Thyroid gland (tissue), 4 donors: ENCODE data around the gene TENM3. TPM values are rescaled to one million over a fixed set of nuclear protein-coding genes. Genes with fewer than 3 reads are reported as not detected.

Experiments used
- DNase-seq, 2 donors: peaks; one replicate each; pipeline ENCODE4 v3.0.0-alpha.2; 2019
- H3K27ac ChIP-seq, 3 donors: fragments of 200-600 bp; sonication (generic); 1 replicate in 2 of 3; 2 replicates in 1 of 3; pipeline ENCODE4 v1.5.1; 2016 to 2019; ENCODE audit warnings: mild to moderate bottlenecking in 1 of 3, moderate library complexity in 1 of 3
- H3K27me3 ChIP-seq: fragments of 200-600 bp; sonication (generic); one replicate; pipeline ENCODE4 v1.5.1; 2019
- H3K36me3 ChIP-seq, 2 donors: fragments of 200-600 bp; sonication (generic); one replicate each; pipeline ENCODE4 v1.5.1; 2016 to 2019
- H3K4me1 ChIP-seq, 2 donors: fragments of 200-600 bp; sonication (generic); one replicate each; pipeline ENCODE4 v1.5.1; 2017 to 2019
- H3K4me3 ChIP-seq, 3 donors: fragments of 200-600 bp; sonication (generic); replicated peaks in 1 of 3; 1 replicate in 2 of 3; 2 replicates in 1 of 3; pipeline ENCODE4 v1.5.1; 2016; ENCODE audit warnings: mild to moderate bottlenecking in 1 of 3
- H3K9me3 ChIP-seq: fragments of 200-600 bp; sonication (generic); one replicate; pipeline ENCODE4 v1.5.1; 2017
- CTCF ChIP-seq, 6 experiments: fragments of 200-600 bp in 3 of 6; fragments of 450-650 bp in 3 of 6; sonication (generic) in 3 of 6; IDR thresholded peaks; one replicate each; pipeline ENCODE4 v1.5.1; 2016 to 2019; ENCODE audit warnings: antibody characterized with exemption in 6 of 6, mild to moderate bottlenecking in 2 of 6, inconsistent platforms in 1 of 6, moderate library complexity in 1 of 6
- POLR2A ChIP-seq, 2 donors: fragments of 450-650 bp; IDR thresholded peaks; one replicate each; pipeline ENCODE4 v1.6.1; 2017; ENCODE audit warnings: antibody characterized with exemption in 2 of 2, mild to moderate bottlenecking in 2 of 2, moderate library complexity in 1 of 2
- WGBS, 2 donors: methylation state at CpG; one replicate each; pipeline ENCODE4 v1.1.5; 2017; 5-methylcytosine and 5-hydroxymethylcytosine counted together
- intact Hi-C: fragments of 100-400 bp; cut with DNase I; formaldehyde crosslinking; loops from one replicate; pipeline ENCODE4 v1.15.1; 2023
- total RNA-seq, 4 donors: library from RNA; depleted of rRNA; stranded (reverse); fragments of >200 nt; gene quantifications; one replicate each; pipeline ENCODE4 v1.2.3, GENCODE V29; 2016

TENM3 gene
- total RNA-seq, 4 donors from 2014 or later = 41.8 to 82.2 (median 68.1) TPM

GRCh38 chr4:182496408-182496807 lies 253.2 kb downstream of the TENM3 start:
- no peaks in the 10 kb centered on the region for H3K27me3 ChIP-seq
- no peaks in the 10 kb centered on the region for H3K9me3 ChIP-seq
- H3K4me1 ChIP-seq = peaks cover 17 to 35% of the 10 kb centered on the region in 2 donors
- H3K4me3 ChIP-seq = no peak overlapping the region
- TF ChIP-seq CTCF (IDR thresholded peaks at IDR 0.05) (no peak), POLR2A (IDR thresholded peaks at IDR 0.05) (no peak)
- no peak overlapping the region for H3K27ac ChIP-seq
- 46 to 67% methylated on average over 4 of the region's 4 CpGs for WGBS, 2 donors
- no peaks in the 10 kb centered on the region for H3K36me3 ChIP-seq
- DNase-seq = no peak
- intact Hi-C loops = no loop called here

DNA sequence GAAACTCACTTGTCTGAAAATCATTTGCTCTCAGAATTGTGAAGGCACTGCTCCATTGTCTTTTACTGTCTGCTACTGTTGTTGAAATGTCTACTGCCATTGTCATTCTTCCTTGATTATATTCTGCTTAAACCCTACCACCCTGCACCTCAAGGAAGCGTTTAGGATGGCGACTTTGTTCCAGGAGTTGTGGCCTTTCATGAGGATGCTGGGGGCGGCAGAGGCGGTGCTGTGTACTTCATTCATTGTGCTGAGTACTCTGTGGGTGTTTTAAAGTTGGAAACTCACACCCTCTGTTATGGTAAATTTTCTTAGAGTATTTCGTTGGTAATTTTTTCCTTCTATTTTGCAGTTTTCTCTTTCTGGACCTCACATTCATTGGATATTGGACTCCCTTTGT lies 258.9 kb downstream of the TENM3 start:
- WGBS, 2 donors = 90 to 93% methylated on average over 5 of the region's 5 CpGs
- intact Hi-C loops = no loop called here
- Histone ChIP-seq H3K4me3 (no peak overlapping the region), H3K27ac (no peak overlapping the region), H3K36me3 (no peaks in the 10 kb centered on the region), H3K4me1 (peaks cover 5 to 6% of the 10 kb centered on the region in 2 donors), H3K27me3 (no peaks in the 10 kb centered on the region), H3K9me3 (no peaks in the 10 kb centered on the region)
- DNase-seq = no peak
- TF ChIP-seq CTCF (IDR thresholded peaks at IDR 0.05) (no peak), POLR2A (IDR thresholded peaks at IDR 0.05) (no peak)

DNA sequence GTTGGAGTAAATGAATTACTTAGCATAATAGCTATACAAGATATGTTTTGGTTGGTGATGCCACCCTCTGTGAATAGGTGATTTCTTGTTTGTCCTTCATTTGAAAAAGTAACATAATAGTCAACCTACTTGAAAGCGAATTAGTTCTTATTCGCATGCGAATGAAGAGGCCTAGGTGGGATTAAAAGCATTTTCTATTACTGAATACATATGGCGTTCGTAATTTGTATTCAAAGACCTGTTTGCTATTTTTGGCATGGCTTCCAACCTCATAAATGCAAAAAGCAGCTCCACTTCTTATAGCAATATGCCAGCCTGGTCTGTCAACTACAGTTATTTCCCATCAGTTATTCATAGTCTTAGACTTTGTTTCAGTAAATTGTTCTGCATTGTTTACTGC lies 261.3 kb downstream of the TENM3 start:
- 93 to 96% methylated on average over 5 of the region's 5 CpGs for WGBS, 2 donors
- TF ChIP-seq POLR2A (IDR thresholded peaks at IDR 0.05) = no peak
- no peak for TF ChIP-seq CTCF (IDR thresholded peaks at IDR 0.05)

GRCh38 chr4:182507805-182508204 lies 264.6 kb downstream of the TENM3 start:
- no peaks in the 10 kb centered on the region for H3K9me3 ChIP-seq
- H3K4me3 ChIP-seq = no peak overlapping the region
- TF ChIP-seq CTCF (IDR thresholded peaks at IDR 0.05) = no peak
- TF ChIP-seq POLR2A (IDR thresholded peaks at IDR 0.05) = no peak
- H3K27ac ChIP-seq = no peak overlapping the region
- no peaks in the 10 kb centered on the region for H3K36me3 ChIP-seq
- intact Hi-C loops = no loop called here
- WGBS, 2 donors = 76 to 80% methylated on average over 3 of the region's 3 CpGs
- H3K4me1 ChIP-seq = peaks cover 0 to 6% of the 10 kb centered on the region in 2 donors
- no peak for DNase-seq
- H3K27me3 ChIP-seq = no peaks in the 10 kb centered on the region

More for the DNA sequence above, 261.3 kb downstream of the TENM3 start:
- Histone ChIP-seq H3K4me3 (no peak overlapping the region), H3K36me3 (no peaks in the 10 kb centered on the region), H3K9me3 (no peaks in the 10 kb centered on the region), H3K4me1 (peaks cover 5 to 6% of the 10 kb centered on the region in 2 donors), H3K27ac (no peak overlapping the region), H3K27me3 (no peaks in the 10 kb centered on the region)
- DNase-seq = no peak
- intact Hi-C loops = no loop called here

- no peaks in the 10 kb centered on the region for H3K27me3 ChIP-seq
- H3K9me3 ChIP-seq = no peaks in the 10 kb centered on the region
- no peaks in the 10 kb centered on the region for H3K36me3 ChIP-seq
- no peaks in the 10 kb centered on the region for H3K4me1 ChIP-seq
- no peak overlapping the region for H3K4me3 ChIP-seq
- no peak for TF ChIP-seq CTCF (IDR thresholded peaks at IDR 0.05)
- no peak for TF ChIP-seq POLR2A (IDR thresholded peaks at IDR 0.05)
- intact Hi-C loops = no loop called here
- WGBS, 2 donors = 90 to 92% methylated on average over 2 of the region's 2 CpGs
- H3K27ac ChIP-seq = no peak overlapping the region
- no peak for DNase-seq
Observed at GRCh38 chr4:182510836-182511235, 267.6 kb downstream of the TENM3 start.
